ENCODE data around the gene KRTAP24-1.

DNA sequence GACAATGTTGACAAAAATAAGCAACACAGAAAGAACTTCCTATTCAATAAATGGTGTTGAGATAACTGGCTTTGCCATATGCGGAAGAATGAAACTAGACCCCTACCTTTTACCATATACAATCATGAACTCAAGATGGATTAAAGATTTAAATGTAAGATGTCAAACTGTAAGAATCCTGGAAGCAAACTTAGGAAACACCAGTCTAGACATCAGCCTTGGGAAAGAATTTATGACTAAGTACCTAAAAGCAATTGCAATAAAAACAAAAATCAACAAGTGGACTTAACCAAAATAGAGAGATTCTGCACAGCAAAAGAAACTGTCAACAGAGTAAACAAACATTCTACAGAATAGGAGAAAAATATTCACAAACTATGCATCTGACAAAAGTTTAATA is 50.7 kb downstream of the KRTAP24-1 start:
- TF ChIP-seq EZH2 (IDR thresholded peaks at IDR 0.05; ENCODE audit: insufficient read depth, poor library complexity, severe bottlenecking) (no peak), EZH2phosphoT487 (IDR thresholded peaks at IDR 0.05; ENCODE audit: insufficient read depth, low read depth) (no peak)
